Right atrium auricular region (tissue), 2 donors: ENCODE data around the gene BBOX1. TPM values are rescaled to one million over a fixed set of nuclear protein-coding genes. Genes with fewer than 3 reads are reported as not detected.

Source experiments
- DNase-seq: peaks from one replicate; pipeline ENCODE4 v3.0.0-alpha.2; 2019; ENCODE audit warnings: low spot score
- H3K27ac ChIP-seq, 2 donors: fragments of 200-600 bp; sonication (generic); 1 replicate in 1 of 2; 2 replicates in 1 of 2; pipeline ENCODE4 v1.5.1; 2016 to 2019
- H3K27me3 ChIP-seq, 2 donors: fragments of 200-600 bp; sonication (generic); one replicate each; pipeline versions ENCODE4 v1.5.1 to v1.6.0; 2017 to 2019
- H3K36me3 ChIP-seq: fragments of 200-600 bp; sonication (generic); one replicate; pipeline ENCODE4 v1.5.1; 2016
- H3K4me1 ChIP-seq, 2 donors: fragments of 200-600 bp; sonication (generic); one replicate each; pipeline versions ENCODE4 v1.5.1 to v1.6.0; 2017 to 2019
- H3K4me3 ChIP-seq, 2 donors: fragments of 200-600 bp; sonication (generic); 1 replicate in 1 of 2; 2 replicates in 1 of 2; pipeline ENCODE4 v1.5.1; 2017 to 2019; ENCODE audit warnings: mild to moderate bottlenecking in 1 of 2, moderate library complexity in 1 of 2
- H3K9me3 ChIP-seq, 2 donors: fragments of 200-600 bp; sonication (generic); one replicate each; pipeline ENCODE4 v1.5.1; 2019
- CTCF ChIP-seq, 2 donors: fragments of 200-600 bp; sonication (generic); IDR thresholded peaks; one replicate each; pipeline ENCODE4 v1.5.1; 2019; ENCODE audit warnings: antibody characterized with exemption in 2 of 2
- total RNA-seq, 2 donors: library from RNA; depleted of rRNA; stranded (reverse); fragments of >200 nt; gene quantifications; one replicate each; pipeline ENCODE4 v1.1.0, GENCODE V29; 2016

The BBOX1 gene
- total RNA-seq, 2 donors from 2014 or later: not detected

DNA sequence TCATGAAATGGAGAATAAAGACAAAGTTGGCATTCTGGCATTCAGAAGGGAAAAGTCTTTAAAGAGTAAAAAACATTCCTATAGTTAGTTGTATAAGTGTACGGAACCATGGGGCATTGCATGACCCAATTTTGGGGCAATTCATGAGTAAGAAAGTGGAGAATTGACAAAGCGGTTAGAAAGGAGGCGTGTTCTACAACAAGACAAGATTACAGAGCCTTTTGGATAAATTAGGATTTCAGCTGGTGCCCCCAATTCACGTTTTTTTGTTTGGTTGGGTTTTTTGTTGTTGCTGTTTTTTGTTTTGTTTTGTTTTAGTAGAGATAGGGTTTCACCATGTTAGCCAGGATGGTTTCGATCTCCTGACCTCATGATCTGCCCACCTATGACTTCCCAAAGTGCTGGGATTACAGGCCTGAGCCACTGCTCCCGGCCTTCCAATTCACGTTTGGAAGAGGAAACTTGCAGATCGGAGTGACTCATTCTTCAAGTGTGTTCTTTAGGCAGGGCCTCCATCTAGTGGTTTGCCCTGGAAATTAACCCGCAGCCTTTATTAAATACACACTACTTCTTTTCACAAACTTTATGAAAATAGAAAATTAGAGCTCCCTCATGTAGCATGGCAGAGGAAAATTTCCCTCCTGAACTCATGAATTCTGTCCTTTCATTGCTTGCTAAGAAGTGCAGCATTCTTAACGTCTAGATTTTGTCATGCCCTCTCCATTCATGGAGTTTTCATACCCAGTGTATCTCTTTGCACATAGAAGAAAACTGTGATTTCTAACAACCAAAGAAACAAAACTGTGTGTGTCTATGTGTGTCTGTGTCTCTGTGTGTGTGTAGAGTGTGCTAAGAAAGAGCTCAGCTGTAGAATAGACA lies 118.1 kb downstream of the BBOX1 start:
- H3K36me3 ChIP-seq: no peaks in the 10 kb centered on the region
- H3K4me1 ChIP-seq: no peaks in the 10 kb centered on the region
- H3K27me3 ChIP-seq: no peaks in the 10 kb centered on the region
- no peak for DNase-seq
- H3K4me3 ChIP-seq: no peak overlapping the region
- no peak overlapping the region for H3K27ac ChIP-seq
- no peaks in the 10 kb centered on the region for H3K9me3 ChIP-seq
- TF ChIP-seq CTCF (IDR thresholded peaks at IDR 0.05): peak; percentile 50 to 84

- no peaks in the 10 kb centered on the region for H3K27me3 ChIP-seq
- DNase-seq: no peak
- H3K4me1 ChIP-seq: no peaks in the 10 kb centered on the region
- no peaks in the 10 kb centered on the region for H3K9me3 ChIP-seq
- no peaks in the 10 kb centered on the region for H3K36me3 ChIP-seq
- H3K4me3 ChIP-seq: no peak overlapping the region
- H3K27ac ChIP-seq: no peak overlapping the region
- TF ChIP-seq CTCF (IDR thresholded peaks at IDR 0.05): no peak
These were observed 118.7 kb downstream of the BBOX1 start for GRCh38 chr11:27159335-27159679.

- no peak overlapping the region for H3K27ac ChIP-seq
- no peaks in the 10 kb centered on the region for H3K4me1 ChIP-seq
- no peak overlapping the region for H3K4me3 ChIP-seq
- DNase-seq: no peak
- H3K9me3 ChIP-seq: no peaks in the 10 kb centered on the region
- H3K36me3 ChIP-seq: no peaks in the 10 kb centered on the region
- no peaks in the 10 kb centered on the region for H3K27me3 ChIP-seq
- TF ChIP-seq CTCF (IDR thresholded peaks at IDR 0.05): no peak
These were observed 120.5 kb downstream of the BBOX1 start for GRCh38 chr11:27161071-27161470.

DNA sequence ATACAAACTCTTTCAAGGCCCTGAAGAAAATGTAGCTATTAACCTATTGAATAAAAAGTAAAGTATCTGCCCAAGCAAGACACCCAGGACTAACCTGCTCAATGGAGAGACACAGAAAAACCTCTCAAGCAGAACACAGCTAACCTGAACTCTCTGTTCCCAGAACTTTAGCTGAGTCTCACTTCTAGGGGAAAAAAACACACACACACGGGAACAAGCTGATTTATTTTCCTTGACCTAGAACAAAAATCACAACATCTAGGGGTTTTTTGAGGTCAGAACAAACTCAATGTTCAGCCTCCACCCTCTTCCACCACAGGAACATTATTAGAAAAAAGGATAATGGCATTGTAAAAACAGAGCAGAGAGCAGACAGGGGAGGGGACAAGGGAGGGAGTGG lies 121.6 kb downstream of the BBOX1 start:
- H3K4me1 ChIP-seq: no peaks in the 10 kb centered on the region
- no peaks in the 10 kb centered on the region for H3K27me3 ChIP-seq
- no peak overlapping the region for H3K4me3 ChIP-seq
- H3K9me3 ChIP-seq: no peaks in the 10 kb centered on the region
- no peak for TF ChIP-seq CTCF (IDR thresholded peaks at IDR 0.05)
- DNase-seq: no peak
- no peak overlapping the region for H3K27ac ChIP-seq
- no peaks in the 10 kb centered on the region for H3K36me3 ChIP-seq

- Histone ChIP-seq H3K36me3 (no peaks in the 10 kb centered on the region), H3K9me3 (no peaks in the 10 kb centered on the region), H3K4me1 (no peaks in the 10 kb centered on the region), H3K4me3 (no peak overlapping the region), H3K27ac (no peak overlapping the region), H3K27me3 (no peaks in the 10 kb centered on the region)
- DNase-seq: no peak
- no peak for TF ChIP-seq CTCF (IDR thresholded peaks at IDR 0.05)
These were observed 125.5 kb downstream of the BBOX1 start for GRCh38 chr11:27166130-27166529.
